HCT116 (cell line): Measurements from ENCODE around the gene AP5M1. TPM values are rescaled to one million over a fixed set of nuclear protein-coding genes. Genes with fewer than 3 reads are reported as not detected.

ENCODE experiments used
- ATAC-seq: fragments of 200-7000 bp; cut with Tn5 transposase; 2 replicates; pipeline ENCODE4 v1.9.1; 2020; ENCODE audit warnings: mild to moderate bottlenecking, moderate library complexity
- Bru-seq: library from RNA; stranded (reverse); fragments of 400-500 nt; gene quantifications from one replicate; lab custom pipeline; 2021; lab: Mats Ljungman, UMichigan
- BruChase-seq, 2 experiments: library from RNA; stranded (reverse); fragments of 400-500 nt; gene quantifications; one replicate each; lab custom pipeline; 2021; lab: Mats Ljungman, UMichigan
- BruUV-seq: library from RNA; stranded (reverse); fragments of 400-500 nt; replicated peaks from 2 replicates; lab custom pipeline; 2021; lab: Mats Ljungman, UMichigan
- CTCF ChIA-PET: fragments of 300-600 bp; sonication (Branson Sonifier 250); formaldehyde crosslinking; loops from one replicate; lab custom pipeline; 2021; ENCODE audit warnings: antibody characterized with exemption; lab: Charles Lee
- POLR2A ChIA-PET: fragments of 300-600, 350-600 bp; sonication (Branson Sonifier 250); formaldehyde crosslinking; loops from one replicate; lab custom pipeline; 2021; ENCODE audit warnings: antibody characterized with exemption; lab: Charles Lee
- RAD21 ChIA-PET, 2 experiments: fragments of 300-600 bp; sonication (Branson Sonifier 250); formaldehyde crosslinking; loops; one replicate each; lab custom pipeline; 2023; ENCODE audit warnings: low total read pairs in 2 of 2; ENCODE audit not compliant: uncharacterized antibody in 2 of 2, unreplicated experiment in 2 of 2, low non-redundant PET in 1 of 2; lab: Charles Lee
- DNase-seq: peaks from one replicate; pipeline ENCODE4 v3.0.0-alpha.2; 2010; ENCODE audit warnings: low read depth, low spot score
- H2AFZ ChIP-seq: fragments of 200-600 bp; shearing (Covaris generic), sonication (generic); 2 replicates; pipeline ENCODE4 v1.6.1; 2017; ENCODE audit warnings: low read depth, mixed run types, mixed read lengths, antibody characterized with exemption, low read length; ENCODE audit not compliant: poor library complexity, severe bottlenecking
- H3K27ac ChIP-seq: 2 replicates; pipeline ENCODE4 v1.5.1; 2012; ENCODE audit warnings: low read depth, low read length
- H3K27me3 ChIP-seq: fragments of 200-600 bp; sonication (generic); 2 replicates; pipeline ENCODE4 v1.6.1; 2016; ENCODE audit warnings: mixed run types, low read length, mixed read lengths; ENCODE audit not compliant: insufficient read depth
- H3K36me3 ChIP-seq, 2 experiments: fragments of 200-500 bp in 1 of 2; fragments of 200-600 bp in 1 of 2; sonication (Bioruptor generic) in 1 of 2; sonication (generic) in 1 of 2; 2 replicates each; pipeline versions ENCODE4 v1.5.1 to v1.6.1; 2014 to 2016; ENCODE audit warnings: low read length in 2 of 2, inconsistent platforms in 1 of 2, mixed read lengths in 1 of 2, mixed run types in 1 of 2; ENCODE audit not compliant: insufficient read depth in 2 of 2, control insufficient read depth in 1 of 2
- H3K4me1 ChIP-seq, 2 experiments: fragments of 200-600 bp in 1 of 2; sonication (generic) in 1 of 2; 2 replicates each; pipeline versions ENCODE4 v1.5.1 to v1.6.1; 2012 to 2017; ENCODE audit warnings: low read length in 2 of 2, inconsistent platforms in 1 of 2, mild to moderate bottlenecking in 1 of 2, mixed read lengths in 1 of 2, mixed run types in 1 of 2, moderate library complexity in 1 of 2; ENCODE audit not compliant: insufficient read depth in 2 of 2, control insufficient read depth in 1 of 2
- H3K4me2 ChIP-seq: fragments of 200-600 bp; sonication (generic); 2 replicates; pipeline ENCODE4 v1.6.1; 2017; ENCODE audit warnings: mixed run types, low read length, mixed read lengths
- H3K4me3 ChIP-seq, 2 experiments: fragments of 200-600 bp in 1 of 2; sonication (generic) in 1 of 2; replicated peaks in 1 of 2; 2 replicates each; pipeline ENCODE4 v1.5.1; 2011 to 2016; ENCODE audit warnings: low read length in 2 of 2, control low read depth in 1 of 2, low read depth in 1 of 2, mild to moderate bottlenecking in 1 of 2, mixed read lengths in 1 of 2, mixed run types in 1 of 2
- H3K79me2 ChIP-seq: fragments of 200-600 bp; sonication (generic); 2 replicates; pipeline ENCODE4 v1.6.1; 2017; ENCODE audit warnings: mild to moderate bottlenecking, mixed run types, low read length, moderate library complexity, mixed read lengths; ENCODE audit not compliant: insufficient read depth
- H3K9ac ChIP-seq: fragments of 200-600 bp; sonication (generic); 2 replicates; pipeline ENCODE4 v1.6.1; 2016; ENCODE audit warnings: low read length, mixed read lengths
- H3K9me2 ChIP-seq: fragments of 200-600 bp; sonication (generic), shearing (Covaris generic); 2 replicates; pipeline ENCODE4 v1.6.1; 2017; ENCODE audit warnings: mixed run types, mild to moderate bottlenecking, moderate library complexity; ENCODE audit not compliant: insufficient read depth
- H3K9me3 ChIP-seq, 2 experiments: fragments of 200-500 bp in 1 of 2; fragments of 200-600 bp in 1 of 2; sonication (Bioruptor generic) in 1 of 2; sonication (generic) in 1 of 2; 2 replicates each; pipeline ENCODE4 v1.6.1; 2014 to 2017; ENCODE audit warnings: low read length in 2 of 2, mixed read lengths in 2 of 2, inconsistent platforms in 1 of 2, low read depth in 1 of 2, mild to moderate bottlenecking in 1 of 2, mixed run types in 1 of 2, moderate library complexity in 1 of 2; ENCODE audit not compliant: control insufficient read depth in 1 of 2, insufficient read depth in 1 of 2
- H4K20me1 ChIP-seq: fragments of 200-600 bp; sonication (generic), shearing (Covaris generic); 2 replicates; pipeline ENCODE4 v1.6.1; 2017; ENCODE audit warnings: mixed run types, mild to moderate bottlenecking, moderate library complexity; ENCODE audit not compliant: insufficient read depth
- CEBPB ChIP-seq: IDR thresholded peaks from 2 replicates; pipeline ENCODE4 v1.6.1; 2012; ENCODE audit warnings: low read depth
- ELF1 ChIP-seq: IDR thresholded peaks from 2 replicates; pipeline ENCODE4 v1.6.1; 2012; ENCODE audit warnings: low read depth, borderline replicate concordance
- EZH2 ChIP-seq: fragments of 200-600 bp; sonication (generic); IDR thresholded peaks from 2 replicates; pipeline ENCODE4 v1.6.1; 2017; ENCODE audit warnings: antibody characterized with exemption, mixed run types
- EZH2phosphoT487 ChIP-seq: fragments of 200-600 bp; IDR thresholded peaks from 2 replicates; pipeline ENCODE4 v1.6.1; 2018; ENCODE audit warnings: antibody characterized with exemption, borderline replicate concordance
- FOSL1 ChIP-seq: IDR thresholded peaks from 2 replicates; pipeline ENCODE4 v1.6.1; 2012; ENCODE audit warnings: low read depth
- POLR2AphosphoS5 ChIP-seq: IDR thresholded peaks from 2 replicates; pipeline ENCODE4 v1.6.1; 2011; ENCODE audit warnings: mild to moderate bottlenecking, low read depth, low read length, moderate library complexity
- RAD21 ChIP-seq: IDR thresholded peaks from 2 replicates; pipeline ENCODE4 v1.6.1; 2012; ENCODE audit warnings: low read depth, mild to moderate bottlenecking
- SRF ChIP-seq: IDR thresholded peaks from 2 replicates; pipeline ENCODE4 v1.6.1; 2012; ENCODE audit warnings: low read depth
- intact Hi-C: fragments of 100-400 bp; cut with micrococcal nuclease; formaldehyde crosslinking; loops from 2 replicates; pipeline ENCODE4 v1.10.0; 2022
- long read RNA-seq: library from polyadenylated mRNA; unstranded; transcript quantifications from one replicate; pipeline ENCODE4 v2.0.0, GENCODE V29; 2021; ENCODE audit not compliant: unreplicated experiment
- polyA plus RNA-seq: library from polyadenylated mRNA; unstranded; fragments of >200 nt; gene quantifications from 2 replicates; pipeline ENCODE4 v1.2.1, GENCODE V29; 2012; ENCODE audit warnings: missing spikeins
- total RNA-seq: library from RNA; stranded (reverse); gene quantifications from one replicate; pipeline ENCODE4 v1.2.1, GENCODE V29; 2021; ENCODE audit not compliant: unreplicated experiment
- TF ChIP-seq, protein P1 (sequence below): IDR thresholded peaks from 2 replicates; pipeline ENCODE4 v1.6.1; 2011; ENCODE audit warnings: mild to moderate bottlenecking, low read length, moderate library complexity; ENCODE audit not compliant: insufficient replicate concordance; ENCODE audit errors: extremely low read depth
- TF ChIP-seq, protein P2 (sequence below), 3 experiments: fragments of 200-600 bp in 1 of 3; sonication (generic) in 1 of 3; IDR thresholded peaks in 2 of 3; conservative IDR thresholded peaks in 1 of 3; 2 replicates each; pipeline ENCODE4 v1.5.1; 2012 to 2017; ENCODE audit warnings: low read depth in 2 of 3, low read length in 2 of 3, antibody characterized with exemption in 1 of 3, borderline replicate concordance in 1 of 3, control low read depth in 1 of 3, mild to moderate bottlenecking in 1 of 3, mixed read lengths in 1 of 3, mixed run types in 1 of 3, moderate library complexity in 1 of 3; ENCODE audit not compliant: insufficient read depth in 1 of 3
- TF ChIP-seq, protein P3 (sequence below): IDR thresholded peaks from 2 replicates; pipeline ENCODE4 v1.6.1; 2012; ENCODE audit warnings: low read depth
- TF ChIP-seq, protein P4 (sequence below): IDR thresholded peaks from 2 replicates; pipeline ENCODE4 v1.6.1; 2012

The AP5M1 gene, protein sequence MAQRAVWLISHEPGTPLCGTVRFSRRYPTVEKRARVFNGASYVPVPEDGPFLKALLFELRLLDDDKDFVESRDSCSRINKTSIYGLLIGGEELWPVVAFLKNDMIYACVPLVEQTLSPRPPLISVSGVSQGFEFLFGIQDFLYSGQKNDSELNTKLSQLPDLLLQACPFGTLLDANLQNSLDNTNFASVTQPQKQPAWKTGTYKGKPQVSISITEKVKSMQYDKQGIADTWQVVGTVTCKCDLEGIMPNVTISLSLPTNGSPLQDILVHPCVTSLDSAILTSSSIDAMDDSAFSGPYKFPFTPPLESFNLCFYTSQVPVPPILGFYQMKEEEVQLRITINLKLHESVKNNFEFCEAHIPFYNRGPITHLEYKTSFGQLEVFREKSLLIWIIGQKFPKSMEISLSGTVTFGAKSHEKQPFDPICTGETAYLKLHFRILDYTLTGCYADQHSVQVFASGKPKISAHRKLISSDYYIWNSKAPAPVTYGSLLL
- total RNA-seq (25.3 TPM), Bru-seq, nascent RNA (percentile 73 among the genes with signal in this experiment), BruChase-seq, experiment 1, labeled RNA remaining after a 6-hour chase (percentile 87 among the genes with signal in this experiment), BruChase-seq, experiment 2, labeled RNA remaining after a 2-hour chase (percentile 86 among the genes with signal in this experiment)
- 5.7 and 8.7 TPM in 2 replicates for polyA plus RNA-seq
- long read RNA-seq, full-length matches to known transcripts, result 33 of 38 reads
- long read RNA-seq, partial matches to known transcripts, result 0 of 38 reads
- long read RNA-seq, other reads (novel, unspliced or antisense), result 5 of 38 reads

DNA sequence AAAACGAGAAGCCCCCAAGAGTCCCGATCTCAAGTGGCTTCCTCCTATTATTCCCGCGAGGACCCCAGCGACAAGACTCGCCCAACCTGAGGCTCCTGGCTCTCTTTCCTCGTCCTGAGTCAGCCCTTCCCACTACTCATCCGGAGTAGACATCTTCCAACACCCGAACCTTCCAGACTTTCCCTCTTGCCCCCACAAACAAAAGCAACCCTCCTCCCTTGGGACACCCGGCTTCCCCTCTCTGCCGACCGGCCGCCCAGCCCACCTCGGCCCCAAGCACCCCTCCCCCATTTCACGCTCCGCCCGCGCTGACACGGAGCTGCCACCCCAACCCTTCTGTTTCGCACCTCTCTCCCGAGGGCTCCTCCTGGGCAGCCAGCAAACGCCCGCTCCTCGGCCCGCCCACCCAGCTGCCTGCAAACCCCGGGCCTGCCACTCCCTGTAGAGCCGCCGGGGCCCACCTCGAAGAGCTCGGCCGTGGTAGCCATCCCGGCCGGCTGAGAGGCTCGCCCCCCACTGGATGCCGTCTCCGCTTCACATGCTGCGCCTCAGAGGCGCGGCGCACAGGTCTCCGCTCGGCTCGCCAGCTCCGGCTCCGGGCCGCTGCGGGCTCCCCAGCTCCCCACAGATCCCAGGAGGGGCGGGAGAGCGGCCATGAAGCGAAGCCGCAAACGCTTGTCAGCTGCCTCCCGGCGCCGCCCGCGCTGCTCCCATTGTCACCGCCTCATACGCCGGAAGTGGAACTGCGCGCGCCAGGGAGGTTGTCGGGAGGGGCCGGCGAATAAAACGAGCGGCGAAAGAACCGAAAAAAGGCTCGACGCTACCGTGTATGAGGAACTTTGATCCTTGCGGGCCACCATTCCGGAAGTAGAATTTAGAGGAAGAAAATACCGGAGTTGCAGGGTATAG is at the start of gene AP5M1, which contains the start of gene EXOC5:
AP5M1 (plus strand) TSS at position 811 of the 909 bp plus-strand sequence. CDS start 344 bp downstream, outside the sequence.
EXOC5 (minus strand) TSS at position 745 of the 909 bp plus-strand sequence; CDS start at position 488, 257 bp downstream.
- intact Hi-C loops, result no loop called here
- H2AFZ ChIP-seq, result peak within 1 kb of the TSS; percentile 67
- peaks cover 12 to 13% of the 10 kb centered on the region in 2 experiments for H3K4me1 ChIP-seq
- no peaks in the 10 kb centered on the region for H3K9me2 ChIP-seq
- no peaks in the 10 kb centered on the region for H3K9me3 ChIP-seq
- no peaks in the 10 kb centered on the region for H3K36me3 ChIP-seq
- ChIA-PET CTCF (interaction anchor here (1.7 kb wide), 1 partner anchor 86 kb away, joined by 4 read pairs; no protein-coding TSS in a partner anchor), POLR2A (interaction anchor here (0.8 kb wide), 1 partner anchor 9 kb away, joined by 3 read pairs; no protein-coding TSS in a partner anchor), RAD21 (interaction anchor here in 1 of 2 experiments (0.6 kb wide), 1 partner anchor 24 kb away, joined by 3 read pairs; no protein-coding TSS in a partner anchor)
- peak within 1 kb of the TSS; percentile 86 for H3K27ac ChIP-seq
- no TSS peak for BruUV-seq
- ATAC-seq (peak; percentile 90), DNase-seq (peak; percentile 86)
- no peaks in the 10 kb centered on the region for H3K27me3 ChIP-seq
- no peaks in the 10 kb centered on the region for H4K20me1 ChIP-seq
- peaks cover 92% of the 10 kb centered on the region for H3K79me2 ChIP-seq
- H3K4me2 ChIP-seq, result peak within 1 kb of the TSS; percentile 74
- peak within 1 kb of the TSS; percentile 80 for H3K9ac ChIP-seq
- peak within 1 kb of the TSS; percentile 84 to 86 for H3K4me3 ChIP-seq
- no peak for TF ChIP-seq RAD21
- peak; percentile 91 for TF ChIP-seq ELF1
- TF ChIP-seq FOSL1, result no peak
- TF ChIP-seq EZH2phosphoT487, result no peak
- TF ChIP-seq EZH2, result no peak
- TF ChIP-seq, protein P1, sequence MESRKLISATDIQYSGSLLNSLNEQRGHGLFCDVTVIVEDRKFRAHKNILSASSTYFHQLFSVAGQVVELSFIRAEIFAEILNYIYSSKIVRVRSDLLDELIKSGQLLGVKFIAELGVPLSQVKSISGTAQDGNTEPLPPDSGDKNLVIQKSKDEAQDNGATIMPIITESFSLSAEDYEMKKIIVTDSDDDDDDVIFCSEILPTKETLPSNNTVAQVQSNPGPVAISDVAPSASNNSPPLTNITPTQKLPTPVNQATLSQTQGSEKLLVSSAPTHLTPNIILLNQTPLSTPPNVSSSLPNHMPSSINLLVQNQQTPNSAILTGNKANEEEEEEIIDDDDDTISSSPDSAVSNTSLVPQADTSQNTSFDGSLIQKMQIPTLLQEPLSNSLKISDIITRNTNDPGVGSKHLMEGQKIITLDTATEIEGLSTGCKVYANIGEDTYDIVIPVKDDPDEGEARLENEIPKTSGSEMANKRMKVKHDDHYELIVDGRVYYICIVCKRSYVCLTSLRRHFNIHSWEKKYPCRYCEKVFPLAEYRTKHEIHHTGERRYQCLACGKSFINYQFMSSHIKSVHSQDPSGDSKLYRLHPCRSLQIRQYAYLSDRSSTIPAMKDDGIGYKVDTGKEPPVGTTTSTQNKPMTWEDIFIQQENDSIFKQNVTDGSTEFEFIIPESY, result no peak
- TF ChIP-seq, protein P2, sequence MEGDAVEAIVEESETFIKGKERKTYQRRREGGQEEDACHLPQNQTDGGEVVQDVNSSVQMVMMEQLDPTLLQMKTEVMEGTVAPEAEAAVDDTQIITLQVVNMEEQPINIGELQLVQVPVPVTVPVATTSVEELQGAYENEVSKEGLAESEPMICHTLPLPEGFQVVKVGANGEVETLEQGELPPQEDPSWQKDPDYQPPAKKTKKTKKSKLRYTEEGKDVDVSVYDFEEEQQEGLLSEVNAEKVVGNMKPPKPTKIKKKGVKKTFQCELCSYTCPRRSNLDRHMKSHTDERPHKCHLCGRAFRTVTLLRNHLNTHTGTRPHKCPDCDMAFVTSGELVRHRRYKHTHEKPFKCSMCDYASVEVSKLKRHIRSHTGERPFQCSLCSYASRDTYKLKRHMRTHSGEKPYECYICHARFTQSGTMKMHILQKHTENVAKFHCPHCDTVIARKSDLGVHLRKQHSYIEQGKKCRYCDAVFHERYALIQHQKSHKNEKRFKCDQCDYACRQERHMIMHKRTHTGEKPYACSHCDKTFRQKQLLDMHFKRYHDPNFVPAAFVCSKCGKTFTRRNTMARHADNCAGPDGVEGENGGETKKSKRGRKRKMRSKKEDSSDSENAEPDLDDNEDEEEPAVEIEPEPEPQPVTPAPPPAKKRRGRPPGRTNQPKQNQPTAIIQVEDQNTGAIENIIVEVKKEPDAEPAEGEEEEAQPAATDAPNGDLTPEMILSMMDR (IDR thresholded peaks at IDR 0.05 in 2 of 3, conservative IDR thresholded peaks at IDR 0.05 in 1 of 3; ENCODE audit: borderline replicate concordance in 1 of 3, insufficient read depth in 1 of 3, low read depth in 2 of 3, low read length in 2 of 3), result 0 out of 6 replicates have a peak, but pooled peaks of 1 of the 3 experiments have one; percentile 1
- peak; percentile 55 for TF ChIP-seq POLR2AphosphoS5
- TF ChIP-seq, protein P3, sequence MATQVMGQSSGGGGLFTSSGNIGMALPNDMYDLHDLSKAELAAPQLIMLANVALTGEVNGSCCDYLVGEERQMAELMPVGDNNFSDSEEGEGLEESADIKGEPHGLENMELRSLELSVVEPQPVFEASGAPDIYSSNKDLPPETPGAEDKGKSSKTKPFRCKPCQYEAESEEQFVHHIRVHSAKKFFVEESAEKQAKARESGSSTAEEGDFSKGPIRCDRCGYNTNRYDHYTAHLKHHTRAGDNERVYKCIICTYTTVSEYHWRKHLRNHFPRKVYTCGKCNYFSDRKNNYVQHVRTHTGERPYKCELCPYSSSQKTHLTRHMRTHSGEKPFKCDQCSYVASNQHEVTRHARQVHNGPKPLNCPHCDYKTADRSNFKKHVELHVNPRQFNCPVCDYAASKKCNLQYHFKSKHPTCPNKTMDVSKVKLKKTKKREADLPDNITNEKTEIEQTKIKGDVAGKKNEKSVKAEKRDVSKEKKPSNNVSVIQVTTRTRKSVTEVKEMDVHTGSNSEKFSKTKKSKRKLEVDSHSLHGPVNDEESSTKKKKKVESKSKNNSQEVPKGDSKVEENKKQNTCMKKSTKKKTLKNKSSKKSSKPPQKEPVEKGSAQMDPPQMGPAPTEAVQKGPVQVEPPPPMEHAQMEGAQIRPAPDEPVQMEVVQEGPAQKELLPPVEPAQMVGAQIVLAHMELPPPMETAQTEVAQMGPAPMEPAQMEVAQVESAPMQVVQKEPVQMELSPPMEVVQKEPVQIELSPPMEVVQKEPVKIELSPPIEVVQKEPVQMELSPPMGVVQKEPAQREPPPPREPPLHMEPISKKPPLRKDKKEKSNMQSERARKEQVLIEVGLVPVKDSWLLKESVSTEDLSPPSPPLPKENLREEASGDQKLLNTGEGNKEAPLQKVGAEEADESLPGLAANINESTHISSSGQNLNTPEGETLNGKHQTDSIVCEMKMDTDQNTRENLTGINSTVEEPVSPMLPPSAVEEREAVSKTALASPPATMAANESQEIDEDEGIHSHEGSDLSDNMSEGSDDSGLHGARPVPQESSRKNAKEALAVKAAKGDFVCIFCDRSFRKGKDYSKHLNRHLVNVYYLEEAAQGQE, result no peak
- TF ChIP-seq CEBPB, result no peak
- TF ChIP-seq, protein P4, sequence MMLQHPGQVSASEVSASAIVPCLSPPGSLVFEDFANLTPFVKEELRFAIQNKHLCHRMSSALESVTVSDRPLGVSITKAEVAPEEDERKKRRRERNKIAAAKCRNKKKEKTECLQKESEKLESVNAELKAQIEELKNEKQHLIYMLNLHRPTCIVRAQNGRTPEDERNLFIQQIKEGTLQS, result no peak
- TF ChIP-seq SRF, result no peak
